ENCODE data around the gene STEAP1. TPM values are rescaled to one million over a fixed set of nuclear protein-coding genes. Genes with fewer than 3 reads are reported as not detected.
"Not testable (repeated sequence)": the region's sequence is repeated elsewhere in the genome, so short reads cannot be mapped to it uniquely, and the experiment has no call there.

STEAP1 gene
- total RNA-seq, 1 experiment from 2014 or later: 21.2 TPM

DNA sequence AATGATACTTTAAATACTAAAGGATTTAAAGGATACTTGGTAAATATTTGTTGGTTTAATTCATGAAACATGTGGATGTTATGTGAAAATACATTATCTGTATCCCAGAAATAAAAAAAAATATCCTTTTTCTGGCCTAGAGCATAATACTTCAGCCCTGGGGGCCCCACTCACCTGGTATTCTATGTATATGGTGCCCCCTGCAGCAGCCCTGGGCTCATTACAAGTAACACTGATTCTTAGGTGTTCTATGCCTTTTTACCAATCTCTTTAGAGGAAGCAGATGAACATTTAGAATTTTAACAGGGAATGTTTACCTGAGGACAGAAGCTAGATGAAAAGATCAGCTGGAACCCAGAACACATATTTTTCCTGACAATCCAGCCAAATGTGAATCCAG lies 4.8 kb upstream of the STEAP1 start:
- intact Hi-C loops (cut with micrococcal nuclease); ATAC-seq: not testable (repeated sequence)
- TF ChIP-seq CTCF (conservative IDR thresholded peaks at IDR 0.05; ENCODE audit: low read depth, low read length): peak; percentile 50

DNA sequence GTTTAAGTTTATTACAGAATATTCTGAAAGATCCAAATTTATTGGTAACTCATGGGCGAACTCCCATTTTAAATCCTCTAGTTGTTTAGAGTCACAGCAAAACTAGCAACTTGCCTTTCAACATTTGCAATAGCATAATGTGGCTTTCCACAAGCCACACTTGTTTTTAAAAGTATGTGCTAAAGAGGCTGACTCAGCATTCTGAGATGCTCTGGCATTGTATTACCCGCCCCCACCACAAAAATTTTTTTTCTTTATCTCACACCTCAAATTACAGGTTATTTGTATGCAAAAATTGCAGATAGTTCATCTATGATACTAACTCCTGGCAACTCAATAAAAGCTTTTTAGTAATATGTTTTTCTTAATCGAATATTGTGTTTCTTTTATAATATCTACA lies 2.4 kb upstream of the STEAP1 start:
- not testable (repeated sequence) for H3K9me2 ChIP-seq (replicated peaks; ENCODE audit: low read length); DNase-seq

More for the DNA sequence above, 4.8 kb upstream of the STEAP1 start:
- H3K9me3 ChIP-seq (ENCODE audit: low read length); H3K4me1 ChIP-seq (ENCODE audit: insufficient read depth, low read length); H3K79me2 ChIP-seq (ENCODE audit: low read length); H3F3A ChIP-seq (ENCODE audit: low read length, unreplicated experiment); H3K9ac ChIP-seq (ENCODE audit: low read length); H3K27me3 ChIP-seq (ENCODE audit: low read length); H3K4me2 ChIP-seq (ENCODE audit: low read length); H3K4me3 ChIP-seq (ENCODE audit: low read length); H2AFZ ChIP-seq (ENCODE audit: low read length); POLR2A ChIA-PET (ENCODE audit: unreplicated experiment); BruUV-seq (replicated peaks); H3K9me2 ChIP-seq (replicated peaks; ENCODE audit: low read length); H4K20me1 ChIP-seq (ENCODE audit: low read length); H3K36me3 ChIP-seq (ENCODE audit: low read depth, low read length); H3K27ac ChIP-seq (ENCODE audit: low read length): not testable (repeated sequence)
- CTCF ChIA-PET: interaction anchor here (0.7 kb wide), 1 partner anchor 527 kb away, joined by 3 read pairs; no protein-coding TSS in a partner anchor
- DNase-seq: peak; percentile 45

DNA sequence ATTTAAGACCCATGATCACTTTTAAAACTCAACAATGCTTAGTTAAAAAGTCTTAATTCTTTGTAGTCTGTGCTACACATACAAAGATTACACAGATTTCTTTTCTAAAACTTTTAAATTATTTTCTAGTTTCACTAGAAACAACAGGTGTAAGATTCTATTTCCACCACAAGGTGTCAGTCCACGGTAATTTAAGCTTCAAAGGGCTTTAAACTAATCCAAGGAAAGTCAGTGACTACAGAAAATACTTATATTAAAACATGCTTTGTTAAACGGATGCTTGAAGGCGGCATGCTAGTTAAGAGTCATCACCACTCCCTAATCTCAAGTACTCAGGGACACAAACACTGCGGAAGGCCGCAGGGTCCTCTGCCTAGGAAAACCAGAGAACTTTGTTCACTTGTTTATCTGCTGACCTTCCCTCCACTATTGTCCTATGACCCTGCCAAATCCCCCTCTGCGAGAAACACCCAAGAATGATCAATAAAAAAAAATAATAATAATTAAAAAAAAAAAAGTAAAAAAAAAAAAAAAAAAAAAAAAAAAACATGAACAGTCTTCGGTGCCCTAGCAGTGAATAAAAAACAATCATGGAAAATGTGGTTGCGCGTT lies 1.5 kb upstream of the STEAP1 start:
- TF ChIP-seq CTCF (conservative IDR thresholded peaks at IDR 0.05; ENCODE audit: low read depth, low read length): peak; percentile 58
- H3K9me2 ChIP-seq (replicated peaks; ENCODE audit: low read length); H3F3A ChIP-seq (ENCODE audit: low read length, unreplicated experiment); H3K36me3 ChIP-seq (ENCODE audit: low read depth, low read length); H3K9me3 ChIP-seq (ENCODE audit: low read length); H3K27me3 ChIP-seq (ENCODE audit: low read length); H3K9ac ChIP-seq (ENCODE audit: low read length); H3K4me3 ChIP-seq (ENCODE audit: low read length); H2AFZ ChIP-seq (ENCODE audit: low read length); ATAC-seq; H3K4me2 ChIP-seq (ENCODE audit: low read length); H3K27ac ChIP-seq (ENCODE audit: low read length); H4K20me1 ChIP-seq (ENCODE audit: low read length); POLR2A ChIA-PET (ENCODE audit: unreplicated experiment); BruUV-seq (replicated peaks): not testable (repeated sequence)
- Histone ChIP-seq H3K4me1 (ENCODE audit: insufficient read depth, low read length) (peaks cover 24% of the 10 kb centered on the region), H3K79me2 (ENCODE audit: low read length) (peaks cover 13% of the 10 kb centered on the region; the same call in 1 of the 2 replicates)
- peak; percentile 79 for DNase-seq
- CTCF ChIA-PET: interaction anchor here (0.6 to 0.7 kb wide), 3 partner anchors 59 to 275 kb away, joined by 3 read pairs; partner anchors contain the start of gene STEAP2
- intact Hi-C loops (cut with micrococcal nuclease): loop anchor here (1.0 kb wide), 3 partner anchors 110 to 275 kb away; no protein-coding TSS in a partner anchor

More for the DNA sequence above, 2.4 kb upstream of the STEAP1 start:
- H4K20me1 ChIP-seq (ENCODE audit: low read length); BruUV-seq (replicated peaks); CTCF ChIA-PET; H3K4me2 ChIP-seq (ENCODE audit: low read length); H3K27me3 ChIP-seq (ENCODE audit: low read length); H3K27ac ChIP-seq (ENCODE audit: low read length); H3K4me3 ChIP-seq (ENCODE audit: low read length); H3K9ac ChIP-seq (ENCODE audit: low read length); ATAC-seq; H3K36me3 ChIP-seq (ENCODE audit: low read depth, low read length); H2AFZ ChIP-seq (ENCODE audit: low read length); POLR2A ChIA-PET (ENCODE audit: unreplicated experiment); H3F3A ChIP-seq (ENCODE audit: low read length, unreplicated experiment); H3K9me3 ChIP-seq (ENCODE audit: low read length): not testable (repeated sequence)
- H3K79me2 ChIP-seq (ENCODE audit: low read length): peaks cover 13% of the 10 kb centered on the region; the same call in 1 of the 2 replicates
- peaks cover 15% of the 10 kb centered on the region for H3K4me1 ChIP-seq (ENCODE audit: insufficient read depth, low read length)
- intact Hi-C loops (cut with micrococcal nuclease): loop anchor here (1.0 kb wide), 3 partner anchors 110 to 275 kb away; no protein-coding TSS in a partner anchor

Measured in PC-3 (cell line).